Activated naive CD4-positive, alpha-beta T cell treated with anti-CD3 and anti-CD28 coated beads, Interleukin-2, amount 10 ng/mL, durations not matched to agents 7 days and 5 days (primary cell): ENCODE results near the gene PDZD2.

ENCODE experiments used
- CTCF ChIA-PET: fragments of 350-600 bp; sonication (Branson Sonifier 250); formaldehyde crosslinking; loops from one replicate; lab custom pipeline; 2021; ENCODE audit warnings: antibody characterized with exemption; lab: Charles Lee
- DNase-seq: peaks from one replicate; pipeline ENCODE4 v3.0.0-alpha.2; 2020
- H3K27ac Mint-ChIP-seq: one replicate; pipeline ENCODE4 v1.8.0; 2021; ENCODE audit warnings: mild to moderate bottlenecking, moderate library complexity, mixed read lengths
- H3K27me3 Mint-ChIP-seq: one replicate; pipeline ENCODE4 v1.8.0; 2021; ENCODE audit warnings: mild to moderate bottlenecking, mixed read lengths
- H3K36me3 Mint-ChIP-seq: one replicate; pipeline ENCODE4 v1.8.0; 2021; ENCODE audit warnings: mixed read lengths
- H3K4me1 Mint-ChIP-seq: one replicate; pipeline ENCODE4 v1.8.0; 2021; ENCODE audit warnings: mixed read lengths
- H3K4me3 Mint-ChIP-seq: one replicate; pipeline ENCODE4 v1.8.0; 2021; ENCODE audit warnings: mild to moderate bottlenecking, moderate library complexity, mixed read lengths
- H3K9me3 Mint-ChIP-seq: one replicate; pipeline ENCODE4 v1.8.0; 2021; ENCODE audit warnings: mixed read lengths

Gene PDZD2

DNA sequence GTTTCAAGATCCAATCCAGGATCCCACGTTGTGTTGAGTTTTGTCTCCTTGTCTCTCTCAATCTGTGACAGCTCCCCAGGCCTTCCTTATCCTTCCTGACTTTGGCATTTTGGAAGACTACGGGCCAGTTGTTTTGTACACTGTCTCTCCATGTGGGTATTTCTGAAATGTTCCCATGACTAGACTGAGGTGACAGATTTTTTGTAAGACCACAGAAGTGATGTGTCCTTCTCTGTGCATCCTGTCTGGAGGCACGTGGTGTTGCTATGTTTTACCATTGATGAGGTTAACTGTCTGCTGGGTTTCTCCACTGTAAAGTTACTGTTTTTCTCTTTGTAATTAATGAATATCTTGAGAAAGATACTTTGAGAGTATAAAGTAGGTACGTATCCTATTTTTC lies 15.7 kb upstream of the PDZD2 start:
- Mint-ChIP-seq H3K36me3 (no peaks in the 10 kb centered on the region), H3K9me3 (no peaks in the 10 kb centered on the region), H3K27ac (no peak overlapping the region), H3K27me3 (peaks cover 28% of the 10 kb centered on the region), H3K4me3 (no peak overlapping the region), H3K4me1 (no peaks in the 10 kb centered on the region)
- CTCF ChIA-PET = no interaction called here
- DNase-seq = no peak

GRCh38 chr5:31625394-31625793 lies 13.5 kb upstream of the PDZD2 start:
- H3K27ac Mint-ChIP-seq = no peak overlapping the region
- CTCF ChIA-PET = no interaction called here
- H3K4me1 Mint-ChIP-seq = no peaks in the 10 kb centered on the region
- H3K4me3 Mint-ChIP-seq = no peak overlapping the region
- no peaks in the 10 kb centered on the region for H3K9me3 Mint-ChIP-seq
- peaks cover 12% of the 10 kb centered on the region for H3K27me3 Mint-ChIP-seq
- no peak for DNase-seq
- H3K36me3 Mint-ChIP-seq = no peaks in the 10 kb centered on the region

DNA sequence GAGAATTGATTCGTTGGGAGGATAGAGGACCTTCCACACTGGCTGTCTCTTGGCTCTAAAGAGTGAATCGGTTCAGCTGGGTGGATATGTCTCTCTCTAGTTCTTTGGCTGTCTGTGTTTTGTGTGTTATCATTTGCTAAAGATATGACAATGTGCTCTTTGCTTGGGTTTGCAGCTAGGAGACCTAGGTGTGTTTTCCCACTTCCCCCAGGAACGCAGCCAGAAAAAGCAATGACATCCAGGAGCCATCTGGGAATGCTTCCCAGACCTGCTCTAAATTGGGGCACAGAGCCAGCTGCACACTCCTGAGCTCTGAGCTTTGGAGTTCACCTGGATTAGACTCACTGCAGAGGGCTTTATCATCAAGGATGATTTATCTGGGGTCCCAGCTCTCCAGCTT lies 12.8 kb upstream of the PDZD2 start:
- CTCF ChIA-PET = no interaction called here
- H3K4me3 Mint-ChIP-seq = no peak overlapping the region
- no peak for DNase-seq
- no peak overlapping the region for H3K27ac Mint-ChIP-seq
- H3K27me3 Mint-ChIP-seq = peaks cover 14% of the 10 kb centered on the region
- no peaks in the 10 kb centered on the region for H3K4me1 Mint-ChIP-seq
- no peaks in the 10 kb centered on the region for H3K9me3 Mint-ChIP-seq
- H3K36me3 Mint-ChIP-seq = no peaks in the 10 kb centered on the region

DNA sequence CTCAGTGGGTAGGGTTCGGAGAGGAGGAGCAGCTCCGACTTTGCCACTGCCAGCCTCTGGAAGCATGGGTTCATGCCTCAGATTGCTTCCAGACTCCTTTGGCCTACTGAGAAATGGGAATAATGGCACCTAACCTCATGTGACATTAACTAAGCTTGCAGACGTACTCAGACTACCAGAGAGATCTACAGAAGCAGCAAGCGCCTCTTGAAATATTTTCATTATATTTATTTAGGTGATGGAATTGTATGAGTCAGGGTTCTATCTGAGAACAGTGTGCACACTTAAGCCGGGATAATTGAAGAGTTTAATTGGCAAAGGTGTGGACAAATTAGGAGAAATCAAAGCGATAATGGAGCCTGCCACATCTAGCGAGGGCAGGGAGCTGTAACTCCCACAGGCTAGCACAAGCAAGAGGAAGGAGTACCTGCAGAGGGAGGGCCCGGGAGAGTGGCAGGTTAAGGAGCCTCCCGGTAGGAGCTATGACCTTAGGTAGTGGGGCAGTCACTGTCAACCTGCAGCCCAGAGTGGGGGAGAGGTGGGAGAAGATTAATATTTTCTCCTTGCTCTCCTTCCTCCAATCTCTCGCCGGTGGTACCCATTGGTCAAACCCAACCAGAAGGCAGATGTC lies 12.2 kb upstream of the PDZD2 start:
- Mint-ChIP-seq H3K27me3 (peaks cover 16% of the 10 kb centered on the region), H3K27ac (no peak overlapping the region), H3K36me3 (no peaks in the 10 kb centered on the region), H3K4me1 (no peaks in the 10 kb centered on the region), H3K9me3 (no peaks in the 10 kb centered on the region), H3K4me3 (no peak overlapping the region)
- no peak for DNase-seq
- CTCF ChIA-PET = no interaction called here

DNA sequence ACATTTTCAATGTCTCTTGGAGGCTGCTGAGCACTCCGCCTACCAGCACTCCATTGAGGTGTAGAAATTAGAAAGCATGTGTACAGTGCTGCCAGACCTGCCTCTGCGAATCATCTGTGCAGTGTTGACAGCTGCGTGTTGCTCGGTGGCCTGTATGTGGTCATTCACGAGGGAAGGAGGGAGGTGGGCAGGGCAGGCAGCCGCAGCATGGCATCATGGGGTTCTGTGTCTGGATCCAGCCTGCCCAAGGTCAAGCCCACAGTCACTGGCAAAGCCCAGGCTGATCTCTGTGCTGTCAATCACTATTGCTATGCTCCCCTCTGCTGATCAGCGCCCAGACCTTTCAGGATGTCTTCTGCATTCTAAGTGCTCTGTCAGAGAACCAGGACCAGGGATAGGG lies 8.0 kb upstream of the PDZD2 start:
- Mint-ChIP-seq H3K27ac (no peak overlapping the region), H3K4me3 (no peak overlapping the region), H3K36me3 (no peaks in the 10 kb centered on the region), H3K27me3 (peaks cover 13% of the 10 kb centered on the region), H3K9me3 (no peaks in the 10 kb centered on the region), H3K4me1 (no peaks in the 10 kb centered on the region)
- DNase-seq = no peak
- CTCF ChIA-PET = no interaction called here

DNA sequence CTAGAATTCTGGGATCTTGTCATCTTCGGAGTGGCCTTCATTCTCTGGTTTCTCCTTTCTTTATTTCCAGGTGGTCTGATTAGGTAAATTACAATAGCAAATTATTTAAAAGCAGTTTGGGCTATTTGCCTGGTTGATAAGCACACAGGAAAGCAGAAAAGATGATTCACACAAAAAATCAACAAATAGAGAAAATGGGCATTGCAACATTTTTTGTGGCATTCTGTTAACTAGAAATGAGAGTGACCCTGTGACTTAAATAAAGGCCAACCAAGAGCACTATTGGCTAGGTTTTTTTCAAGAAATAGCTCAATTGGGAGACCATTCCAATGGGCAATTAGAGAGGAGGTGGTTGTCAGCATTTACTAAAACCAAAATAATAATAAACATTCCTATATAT lies 6.5 kb upstream of the PDZD2 start:
- no peaks in the 10 kb centered on the region for H3K9me3 Mint-ChIP-seq
- no peaks in the 10 kb centered on the region for H3K36me3 Mint-ChIP-seq
- H3K27me3 Mint-ChIP-seq = peaks cover 13% of the 10 kb centered on the region
- no peaks in the 10 kb centered on the region for H3K4me1 Mint-ChIP-seq
- H3K27ac Mint-ChIP-seq = no peak overlapping the region
- DNase-seq = no peak
- H3K4me3 Mint-ChIP-seq = no peak overlapping the region
- CTCF ChIA-PET = no interaction called here

- Mint-ChIP-seq H3K27me3 (peaks cover 25% of the 10 kb centered on the region), H3K9me3 (no peaks in the 10 kb centered on the region), H3K4me3 (no peak overlapping the region), H3K4me1 (peaks cover 7% of the 10 kb centered on the region), H3K36me3 (no peaks in the 10 kb centered on the region), H3K27ac (no peak overlapping the region)
- DNase-seq = no peak
- CTCF ChIA-PET = interaction anchor here (0.6 kb wide), 1 partner anchor 14 kb away, joined by 3 read pairs; no protein-coding TSS in a partner anchor
These were observed 3.5 kb upstream of the PDZD2 start for GRCh38 chr5:31635446-31635845.

- Mint-ChIP-seq H3K4me1 (peaks cover 7% of the 10 kb centered on the region), H3K4me3 (no peak overlapping the region), H3K27me3 (peaks cover 22% of the 10 kb centered on the region), H3K9me3 (no peaks in the 10 kb centered on the region), H3K27ac (no peak overlapping the region), H3K36me3 (no peaks in the 10 kb centered on the region)
- CTCF ChIA-PET = interaction anchor here (0.6 to 1.9 kb wide), 3 partner anchors 8 to 437 kb away, joined by 3 to 5 read pairs (median 3); no protein-coding TSS in a partner anchor
- DNase-seq = no peak
These were observed 1.1 kb upstream of the PDZD2 start for GRCh38 chr5:31637851-31638250.

- CTCF ChIA-PET = interaction anchor here (0.6 to 1.9 kb wide), 5 partner anchors 9 to 437 kb away, joined by 3 to 5 read pairs (median 3); no protein-coding TSS in a partner anchor
- peaks cover 25% of the 10 kb centered on the region for H3K27me3 Mint-ChIP-seq
- no peak for DNase-seq
- peaks cover 7% of the 10 kb centered on the region for H3K4me1 Mint-ChIP-seq
- H3K4me3 Mint-ChIP-seq = peak overlapping the region; percentile 77
- no peaks in the 10 kb centered on the region for H3K36me3 Mint-ChIP-seq
- H3K27ac Mint-ChIP-seq = no peak overlapping the region
- no peaks in the 10 kb centered on the region for H3K9me3 Mint-ChIP-seq
These were observed 586 bp upstream of the PDZD2 start for GRCh38 chr5:31638345-31638744.

DNA sequence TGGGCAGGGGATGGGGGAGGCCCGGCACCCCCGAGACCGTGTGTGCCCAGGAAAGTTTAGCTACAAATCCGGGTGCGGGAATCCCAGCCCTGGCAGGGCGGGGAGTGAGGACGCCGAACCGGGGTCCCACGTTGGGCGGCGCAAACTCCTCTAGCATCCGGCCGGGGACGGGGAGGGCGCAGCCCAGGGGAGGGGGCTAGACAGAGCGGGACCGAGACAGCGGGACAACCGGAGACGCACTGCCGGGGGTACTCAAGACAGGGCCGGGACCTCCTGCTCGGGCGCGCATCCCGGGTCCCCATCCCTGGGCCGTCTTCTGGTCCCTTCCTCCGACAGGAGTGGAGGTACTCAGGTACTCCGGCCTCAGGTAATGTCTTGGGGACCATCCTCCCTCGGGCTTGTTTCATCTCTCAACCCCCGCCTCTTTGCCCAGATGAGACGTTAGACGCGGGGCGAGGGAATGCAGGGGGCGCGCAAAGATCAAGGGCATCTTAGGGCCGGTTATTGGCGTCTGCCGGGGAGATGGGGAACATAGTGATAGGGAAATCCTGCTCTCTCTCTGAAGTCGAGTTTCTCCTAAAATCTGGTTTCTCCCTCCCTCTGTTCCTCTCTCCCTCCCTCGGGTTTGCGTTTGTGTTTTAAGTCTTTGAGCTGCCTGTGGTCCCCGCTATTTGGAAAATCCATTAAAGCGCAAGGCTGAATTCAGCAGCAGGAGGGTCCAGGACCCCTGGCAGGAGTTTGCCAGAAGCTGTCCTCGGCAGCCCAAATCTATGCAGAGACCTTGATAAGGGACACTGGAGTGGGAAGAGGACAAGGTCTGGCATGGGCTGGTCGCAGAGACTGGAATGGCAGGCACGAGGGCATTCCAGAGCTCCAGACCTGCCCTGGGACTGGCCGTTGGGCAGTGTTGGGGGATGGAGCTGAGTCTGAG lies 815 bp downstream of the PDZD2 start:
- no peak overlapping the region for H3K27ac Mint-ChIP-seq
- peaks cover 7% of the 10 kb centered on the region for H3K4me1 Mint-ChIP-seq
- DNase-seq = peak; percentile 25
- CTCF ChIA-PET = interaction anchor here (1.1 kb wide), 1 partner anchor 11 kb away, joined by 3 read pairs; no protein-coding TSS in a partner anchor
- H3K4me3 Mint-ChIP-seq = peak overlapping the region; percentile 51
- no peaks in the 10 kb centered on the region for H3K9me3 Mint-ChIP-seq
- peaks cover 26% of the 10 kb centered on the region for H3K27me3 Mint-ChIP-seq
- H3K36me3 Mint-ChIP-seq = no peaks in the 10 kb centered on the region

GRCh38 chr5:31640573-31640972 lies 1.6 kb downstream of the PDZD2 start:
- H3K4me3 Mint-ChIP-seq = peak overlapping the region; percentile 22
- no peaks in the 10 kb centered on the region for H3K36me3 Mint-ChIP-seq
- no peaks in the 10 kb centered on the region for H3K9me3 Mint-ChIP-seq
- no peak for DNase-seq
- CTCF ChIA-PET = no interaction called here
- no peak overlapping the region for H3K27ac Mint-ChIP-seq
- peaks cover 25% of the 10 kb centered on the region for H3K27me3 Mint-ChIP-seq
- peaks cover 7% of the 10 kb centered on the region for H3K4me1 Mint-ChIP-seq

DNA sequence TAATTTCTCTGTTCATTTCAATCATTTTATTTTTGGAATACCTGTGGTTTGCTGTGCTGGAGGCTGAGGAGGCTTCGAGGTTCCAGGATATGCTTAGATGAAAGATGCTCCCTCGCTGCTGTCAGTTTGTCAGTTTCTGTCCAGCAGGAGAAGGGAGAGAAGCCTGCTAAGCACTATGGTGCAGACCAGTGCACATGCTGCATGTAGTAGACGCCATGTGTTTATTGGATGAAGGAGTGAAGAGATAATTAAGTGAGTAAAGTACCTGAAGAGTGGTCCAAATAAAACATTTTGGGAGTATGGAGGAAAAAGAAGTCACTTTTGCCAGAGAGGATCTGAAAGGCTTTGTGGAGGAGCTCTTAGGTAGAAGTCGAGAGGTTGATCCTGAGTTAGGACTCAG lies 2.1 kb downstream of the PDZD2 start:
- no peaks in the 10 kb centered on the region for H3K36me3 Mint-ChIP-seq

DNA sequence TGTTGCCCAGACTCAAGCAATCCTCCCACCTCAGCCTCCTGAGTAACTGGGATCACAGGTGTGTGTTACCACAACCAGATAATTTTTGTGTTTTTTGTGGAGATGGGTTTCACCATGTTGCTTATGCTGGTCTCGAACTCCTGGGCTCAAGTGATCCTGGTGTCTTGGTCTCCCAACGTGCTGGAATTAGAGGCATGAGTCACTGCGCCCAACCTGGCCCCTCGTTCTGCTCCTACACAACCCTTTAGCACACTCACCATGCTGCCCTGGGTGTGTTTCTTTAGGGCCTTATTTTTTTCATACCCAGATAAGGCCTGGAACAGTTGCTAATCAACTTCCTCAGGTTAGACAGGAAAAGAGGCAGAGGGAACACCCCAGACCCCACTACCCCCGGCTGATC lies 2.6 kb downstream of the PDZD2 start:
- Mint-ChIP-seq H3K27ac (no peak overlapping the region), H3K9me3 (no peaks in the 10 kb centered on the region), H3K36me3 (no peaks in the 10 kb centered on the region), H3K4me1 (peaks cover 7% of the 10 kb centered on the region), H3K4me3 (no peak overlapping the region), H3K27me3 (peaks cover 17% of the 10 kb centered on the region)
- CTCF ChIA-PET = no interaction called here
- no peak for DNase-seq

More for the DNA sequence above, 2.1 kb downstream of the PDZD2 start:
- peaks cover 7% of the 10 kb centered on the region for H3K4me1 Mint-ChIP-seq
- CTCF ChIA-PET = no interaction called here
- no peak for DNase-seq
- H3K4me3 Mint-ChIP-seq = no peak overlapping the region
- no peak overlapping the region for H3K27ac Mint-ChIP-seq
- H3K27me3 Mint-ChIP-seq = peaks cover 20% of the 10 kb centered on the region
- H3K9me3 Mint-ChIP-seq = no peaks in the 10 kb centered on the region

GRCh38 chr5:31645420-31646081 lies 6.6 kb downstream of the PDZD2 start:
- Mint-ChIP-seq H3K4me1 (no peaks in the 10 kb centered on the region), H3K4me3 (no peak overlapping the region), H3K9me3 (no peaks in the 10 kb centered on the region), H3K27ac (no peak overlapping the region), H3K27me3 (peaks cover 8% of the 10 kb centered on the region), H3K36me3 (no peaks in the 10 kb centered on the region)
- DNase-seq = no peak
- CTCF ChIA-PET = interaction anchor here (0.6 kb wide), 1 partner anchor 177 kb away, joined by 3 read pairs; no protein-coding TSS in a partner anchor
